K562 (cell line): ENCODE measurements around the gene TCEAL6.

ENCODE experiments used
- CREM ChIP-seq: IDR thresholded peaks from 2 replicates; pipeline ENCODE4 v1.6.1; 2014; ENCODE audit warnings: antibody characterized with exemption, low read depth
- ZNF274 ChIP-seq: IDR thresholded peaks from 2 replicates; pipeline ENCODE4 v1.6.1; 2011; ENCODE audit warnings: low read depth, mild to moderate bottlenecking, low read length, moderate library complexity, borderline replicate concordance
- TF ChIP-seq, protein P1 (sequence below): conservative IDR thresholded peaks from 2 replicates; pipeline ENCODE4 v1.6.1; 2011; ENCODE audit warnings: low read depth, mild to moderate bottlenecking, low read length; ENCODE audit not compliant: control insufficient read depth
- TF ChIP-seq, protein P2 (sequence below): fragments of 250-450 bp; sonication (Bioruptor Pico); IDR thresholded peaks from 2 replicates; pipeline ENCODE4 v1.8.0; 2021; ENCODE audit warnings: mild to moderate bottlenecking, moderate library complexity

DNA sequence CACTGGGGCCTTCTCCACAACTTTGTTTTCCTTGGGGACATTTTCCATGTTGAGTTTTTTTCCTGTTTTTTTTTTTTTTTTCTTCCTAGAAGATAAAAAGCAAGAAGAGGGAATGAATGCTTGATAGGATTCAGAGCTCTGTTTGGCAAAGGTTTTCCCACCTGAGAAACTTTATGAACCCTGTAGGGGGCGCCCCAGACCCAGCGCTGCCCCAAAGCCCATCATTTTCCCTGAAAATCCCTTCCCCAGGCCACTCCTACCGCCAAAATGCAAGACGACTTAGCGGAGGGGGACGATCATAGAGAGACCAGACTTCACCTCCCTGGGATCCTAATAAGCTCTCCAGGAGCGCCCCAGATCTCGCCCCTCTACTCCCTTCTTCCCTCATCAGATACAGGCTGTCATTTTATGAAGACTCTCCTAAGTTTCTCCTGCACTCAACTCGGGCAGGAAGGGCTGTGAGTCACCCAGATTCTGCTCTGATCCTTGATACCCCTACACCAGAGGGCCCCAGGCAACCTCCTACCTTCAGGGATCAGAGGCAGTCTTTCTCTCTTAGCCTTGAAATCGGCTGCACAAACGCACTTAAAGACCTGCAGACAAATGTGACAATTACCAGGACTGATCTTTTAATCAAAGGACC is 12.1 kb upstream of the TCEAL6 start:
- TF ChIP-seq ZNF274 = no peak
- TF ChIP-seq, protein P1, sequence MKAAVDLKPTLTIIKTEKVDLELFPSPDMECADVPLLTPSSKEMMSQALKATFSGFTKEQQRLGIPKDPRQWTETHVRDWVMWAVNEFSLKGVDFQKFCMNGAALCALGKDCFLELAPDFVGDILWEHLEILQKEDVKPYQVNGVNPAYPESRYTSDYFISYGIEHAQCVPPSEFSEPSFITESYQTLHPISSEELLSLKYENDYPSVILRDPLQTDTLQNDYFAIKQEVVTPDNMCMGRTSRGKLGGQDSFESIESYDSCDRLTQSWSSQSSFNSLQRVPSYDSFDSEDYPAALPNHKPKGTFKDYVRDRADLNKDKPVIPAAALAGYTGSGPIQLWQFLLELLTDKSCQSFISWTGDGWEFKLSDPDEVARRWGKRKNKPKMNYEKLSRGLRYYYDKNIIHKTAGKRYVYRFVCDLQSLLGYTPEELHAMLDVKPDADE = no peak
- TF ChIP-seq, protein P2, sequence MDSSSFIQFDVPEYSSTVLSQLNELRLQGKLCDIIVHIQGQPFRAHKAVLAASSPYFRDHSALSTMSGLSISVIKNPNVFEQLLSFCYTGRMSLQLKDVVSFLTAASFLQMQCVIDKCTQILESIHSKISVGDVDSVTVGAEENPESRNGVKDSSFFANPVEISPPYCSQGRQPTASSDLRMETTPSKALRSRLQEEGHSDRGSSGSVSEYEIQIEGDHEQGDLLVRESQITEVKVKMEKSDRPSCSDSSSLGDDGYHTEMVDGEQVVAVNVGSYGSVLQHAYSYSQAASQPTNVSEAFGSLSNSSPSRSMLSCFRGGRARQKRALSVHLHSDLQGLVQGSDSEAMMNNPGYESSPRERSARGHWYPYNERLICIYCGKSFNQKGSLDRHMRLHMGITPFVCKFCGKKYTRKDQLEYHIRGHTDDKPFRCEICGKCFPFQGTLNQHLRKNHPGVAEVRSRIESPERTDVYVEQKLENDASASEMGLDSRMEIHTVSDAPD (CRISPR knock-in tag) = no peak
- no peak for TF ChIP-seq CREM
